Lung (tissue), 12 donors: Measurements from ENCODE around the gene ATP11A. TPM values are rescaled to one million over a fixed set of nuclear protein-coding genes. Genes with fewer than 3 reads are reported as not detected.
"Not testable (repeated sequence)": the region's sequence is repeated elsewhere in the genome, so short reads cannot be mapped to it uniquely, and the experiment has no call there.

ENCODE experiments used
- ATAC-seq: fragments of 200-7000 bp; cut with Tn5 transposase; one replicate; pipeline ENCODE4 v1.9.1; 2020; ENCODE audit warnings: moderate number of reproducible peaks; ENCODE audit not compliant: insufficient read depth, low FRiP score
- DNase-seq, 3 donors: peaks; one replicate each; pipeline ENCODE4 v3.0.0-alpha.2; 2013 to 2017
- H3K27ac ChIP-seq, 2 donors: one replicate each; pipeline ENCODE4 v1.5.1; 2013; ENCODE audit warnings: mild to moderate bottlenecking in 2 of 2, moderate library complexity in 2 of 2, control low read depth in 1 of 2, inconsistent platforms in 1 of 2, low read depth in 1 of 2, low read length in 1 of 2
- H3K27me3 ChIP-seq, 3 donors: one replicate each; pipeline ENCODE4 v1.5.1; 2013; ENCODE audit warnings: low read length in 2 of 3; ENCODE audit not compliant: control insufficient read depth in 3 of 3, insufficient read depth in 3 of 3
- H3K36me3 ChIP-seq, 4 donors: one replicate each; pipeline ENCODE4 v1.5.1; 2013; ENCODE audit warnings: low read length in 4 of 4, mild to moderate bottlenecking in 1 of 4, moderate library complexity in 1 of 4; ENCODE audit not compliant: control insufficient read depth in 4 of 4, insufficient read depth in 4 of 4
- H3K4me1 ChIP-seq, 5 donors: one replicate each; pipeline ENCODE4 v1.5.1; 2013; ENCODE audit warnings: low read length in 5 of 5, mild to moderate bottlenecking in 2 of 5, moderate library complexity in 1 of 5; ENCODE audit not compliant: control insufficient read depth in 5 of 5, insufficient read depth in 5 of 5
- H3K4me3 ChIP-seq: one replicate; pipeline ENCODE4 v1.5.1; 2013; ENCODE audit warnings: mild to moderate bottlenecking, control low read depth, moderate library complexity
- H3K9ac ChIP-seq, 2 donors: one replicate each; pipeline ENCODE4 v1.5.1; 2013; ENCODE audit warnings: low read length in 2 of 2, control low read depth in 1 of 2; ENCODE audit not compliant: insufficient read depth in 1 of 2
- H3K9me3 ChIP-seq, 4 donors: one replicate each; pipeline ENCODE4 v1.5.1; 2013; ENCODE audit warnings: low read length in 3 of 4, mild to moderate bottlenecking in 1 of 4, moderate library complexity in 1 of 4; ENCODE audit not compliant: control insufficient read depth in 4 of 4, insufficient read depth in 3 of 4
- CTCF ChIP-seq: IDR thresholded peaks from 2 replicates; pipeline ENCODE4 v1.5.1; 2012; ENCODE audit warnings: mild to moderate bottlenecking; ENCODE audit errors: control extremely low read depth, extremely low read depth
- WGBS, 2 donors: extraction: QIAGEN DNeasy Blood & Tissue Kit; methylation state at CpG; one replicate each; pipeline ENCODE4 v1.1.7; 2013; 5-methylcytosine and 5-hydroxymethylcytosine counted together
- polyA plus RNA-seq, 2 donors: library from polyadenylated mRNA; stranded (reverse); fragments of 200-250 nt; gene quantifications; one replicate each; pipeline ENCODE4 v1.2.1, GENCODE V29; 2013
- total RNA-seq, 2 donors: library from RNA; depleted of rRNA in 1 of 2; stranded (reverse); fragments of >200 nt in 1 of 2; gene quantifications; one replicate each; pipeline ENCODE4 v1.2.1, GENCODE V29; 2014 to 2021
- donor health status: control.
- donor health status: control.
- donor health status: Bipolar disorder and iron deficiency.
- donor health status: healthy.
- donor health status: DM: yes; HTN: yes; CAD: no.

Gene ATP11A
- total and polyA plus RNA-seq, 4 donors, result 46.3 to 317 (median 162) TPM

GRCh38 chr13:112706171-112706570 is 16.3 kb downstream of the ATP11A start:
- Histone ChIP-seq H3K4me3 (no peak overlapping the region), H3K36me3 (peaks cover 0 to 2% (median 0%) of the 10 kb centered on the region in 4 donors), H3K4me1 (peaks cover 4 to 33% (median 13%) of the 10 kb centered on the region in 5 donors), H3K9me3 (no peaks in the 10 kb centered on the region), H3K27me3 (no peaks in the 10 kb centered on the region), H3K9ac (no peak overlapping the region), H3K27ac (no peak overlapping the region)
- no peak for DNase-seq
- 86 to 92% methylated on average over 4 of the region's 4 CpGs for WGBS, 2 donors
- no peak for ATAC-seq
- TF ChIP-seq CTCF, result no peak

GRCh38 chr13:112708560-112709240 is 18.9 kb downstream of the ATP11A start:
- Histone ChIP-seq H3K27me3 (no peaks in the 10 kb centered on the region), H3K27ac (no peak overlapping the region), H3K4me1 (peaks cover 12 to 40% (median 23%) of the 10 kb centered on the region in 5 donors), H3K36me3 (peaks cover 0 to 2% (median 0%) of the 10 kb centered on the region in 4 donors), H3K4me3 (no peak overlapping the region), H3K9me3 (no peaks in the 10 kb centered on the region), H3K9ac (no peak overlapping the region)
- no peak for ATAC-seq
- no peak for TF ChIP-seq CTCF
- 67 to 77% methylated on average over 11 of the region's 11 CpGs for WGBS, 2 donors
- no peak for DNase-seq

- not testable (repeated sequence) for H3K27me3 ChIP-seq, H3K36me3 ChIP-seq, H3K27ac ChIP-seq, H3K9ac ChIP-seq, H3K4me3 ChIP-seq, H3K9me3 ChIP-seq, DNase-seq, ATAC-seq
- WGBS, 2 donors, result 96% methylated on average over 3 of the region's 3 CpGs
- H3K4me1 ChIP-seq, result peaks cover 12 to 36% (median 23%) of the 10 kb centered on the region in 5 donors
Observed at GRCh38 chr13:112709316-112709715, 19.5 kb downstream of the ATP11A start.

- peak overlapping the region; percentile 34 to 54 for H3K9ac ChIP-seq
- no peaks in the 10 kb centered on the region for H3K27me3 ChIP-seq
- 69 to 82% methylated on average over 26 of the region's 26 CpGs for WGBS, 2 donors
- H3K4me1 ChIP-seq, result peaks cover 12 to 38% (median 21%) of the 10 kb centered on the region in 5 donors
- peak overlapping the region; percentile 34 to 96 for H3K27ac ChIP-seq
- no peak overlapping the region for H3K4me3 ChIP-seq
- peak in 1 of 3 donors; percentile 17 for DNase-seq
- peaks cover 0 to 6% (median 1%) of the 10 kb centered on the region in 4 donors for H3K9me3 ChIP-seq
- no peak for TF ChIP-seq CTCF
- H3K36me3 ChIP-seq, result peaks cover 0 to under 1% (median 0%) of the 10 kb centered on the region in 4 donors
- no peak for ATAC-seq
Observed at GRCh38 chr13:112709825-112710783, 20.3 kb downstream of the ATP11A start.
